NCI-H748 treated with DMSO at 0.1 percent for 48 hours (cell line): ENCODE measurements around the gene CENPP.

ENCODE experiments used
- DNase-seq: peaks from one replicate; lab custom pipeline; 2025; lab: John Stamatoyannopoulos, UW

The CENPP gene

GRCh38 chr9:92313624-92314012 is 12.1 kb upstream of the CENPP start:
- no peak for DNase-seq

DNA sequence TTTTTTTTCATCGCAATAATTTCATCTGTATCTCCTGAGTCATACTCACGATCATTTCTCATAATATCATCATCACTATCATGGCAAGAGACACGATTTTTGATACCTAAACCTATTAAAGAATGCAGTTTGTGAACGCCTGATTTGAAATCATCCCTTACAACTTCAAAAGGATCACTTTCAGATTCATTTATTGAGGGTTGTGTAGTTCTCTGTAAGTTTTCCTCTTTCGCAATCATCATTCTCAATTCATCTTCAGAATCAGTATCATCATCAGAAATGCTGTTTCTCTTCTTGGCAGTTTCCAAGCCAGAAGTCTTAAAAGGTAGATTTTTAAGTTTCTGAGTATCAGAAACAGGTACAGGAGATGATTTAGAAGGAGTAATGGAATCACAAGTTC is 10.3 kb upstream of the CENPP start:
- no peak for DNase-seq

- no peak for DNase-seq
Measured at GRCh38 chr9:92324431-92324830, 1.3 kb upstream of the CENPP start.

- no peak for DNase-seq
Measured at GRCh38 chr9:92324889-92325268, 874 bp upstream of the CENPP start.

- DNase-seq: no peak
Measured at GRCh38 chr9:92325991-92326500, 293 bp downstream of the CENPP start.

GRCh38 chr9:92327283-92327850 is 1.6 kb downstream of the CENPP start:
- DNase-seq: no peak

GRCh38 chr9:92328225-92328624 is 2.5 kb downstream of the CENPP start:
- DNase-seq: peak; percentile 14

DNA sequence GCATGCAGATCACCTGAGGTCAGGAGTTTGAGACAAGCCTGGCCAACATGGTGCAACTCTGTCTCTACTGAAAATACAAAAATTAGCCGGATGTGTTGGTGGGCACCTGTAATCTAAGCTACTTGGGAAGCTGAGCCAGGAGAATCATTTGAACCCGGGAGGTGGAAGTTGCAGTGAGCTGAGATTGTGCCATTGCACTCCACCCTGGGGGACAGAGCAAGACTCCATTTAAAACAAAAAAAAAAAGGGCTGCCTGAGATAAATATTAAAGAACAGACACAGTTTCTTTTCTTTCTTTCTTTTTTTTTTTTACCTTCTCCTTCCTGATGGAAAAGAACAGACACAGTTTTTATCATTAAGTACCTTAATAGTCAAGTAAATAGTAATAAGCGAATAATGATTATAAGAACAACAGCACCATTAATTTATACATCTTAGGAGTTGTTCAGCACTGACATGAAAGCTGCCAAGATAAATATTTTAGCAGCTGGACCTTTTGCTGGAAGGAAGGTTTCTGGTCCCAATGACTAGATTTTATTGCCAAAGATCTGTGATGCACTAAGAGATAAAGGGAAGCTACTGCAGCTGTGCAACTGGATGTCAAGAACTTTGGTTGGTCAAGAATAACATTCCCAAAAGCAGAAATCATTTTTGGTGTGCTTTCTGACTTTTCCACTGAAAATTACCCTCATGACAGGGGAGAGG is 7.0 kb downstream of the CENPP start:
- no peak for DNase-seq

DNA sequence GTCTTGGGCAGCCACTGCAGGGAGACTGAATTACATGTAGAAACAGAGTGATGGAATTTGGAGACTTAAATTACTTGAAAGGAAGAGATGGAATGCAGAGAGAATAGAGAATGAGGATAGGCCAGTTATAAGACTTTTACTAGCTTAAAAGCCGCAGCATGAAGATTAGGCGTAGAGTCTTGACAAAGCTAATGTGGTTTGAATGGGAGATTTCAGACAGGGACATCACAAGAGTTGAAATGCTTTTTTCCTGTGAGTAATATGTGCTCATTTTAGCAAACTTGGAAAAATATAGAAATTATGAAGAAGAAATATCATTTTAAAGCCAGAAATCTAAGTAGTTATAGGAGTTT is 7.5 kb downstream of the CENPP start:
- DNase-seq: no peak

- DNase-seq: no peak
Measured at GRCh38 chr9:92341578-92341977, 15.8 kb downstream of the CENPP start.

- DNase-seq: no peak
Measured at GRCh38 chr9:92342825-92343488, 17.2 kb downstream of the CENPP start.

DNA sequence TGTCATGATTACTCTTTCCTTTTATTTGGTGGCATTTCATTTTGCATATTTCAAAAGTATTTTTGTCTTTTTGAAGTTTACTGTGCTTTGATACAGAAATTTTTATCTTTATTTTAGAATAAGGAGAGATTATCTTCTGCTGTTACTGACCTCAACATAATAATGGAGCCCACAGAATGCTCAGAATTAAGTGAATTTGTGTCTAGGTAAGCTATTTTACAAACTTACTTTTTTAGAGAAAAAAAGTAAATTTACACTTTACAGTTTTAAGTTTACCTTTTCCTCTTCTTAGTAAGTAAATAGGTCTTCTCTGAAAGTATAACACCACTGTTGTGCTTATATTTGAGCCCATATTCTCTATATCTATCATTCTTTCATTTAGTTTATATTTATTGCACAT is 19.8 kb downstream of the CENPP start:
- DNase-seq: no peak

- DNase-seq: no peak
Measured at GRCh38 chr9:92349771-92350739, 24.3 kb downstream of the CENPP start.

DNA sequence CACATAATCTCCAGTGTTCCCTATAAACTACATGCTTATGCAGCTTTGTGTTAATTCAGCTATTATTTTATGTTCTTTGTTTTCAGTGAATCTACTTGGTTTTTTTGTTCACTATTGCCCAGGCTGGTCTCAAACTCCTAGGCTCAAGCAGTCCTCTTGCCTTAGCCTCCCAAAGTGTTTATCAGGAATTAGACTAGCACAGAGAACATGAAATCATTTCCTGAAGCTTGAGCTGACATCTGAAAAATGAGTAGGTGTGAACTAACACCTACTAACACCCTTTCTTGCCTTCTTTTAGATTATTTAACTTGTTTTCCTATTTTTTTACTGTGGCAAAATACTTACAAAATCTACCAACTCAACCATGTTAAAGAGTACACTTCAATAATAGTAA is 25.0 kb downstream of the CENPP start:
- no peak for DNase-seq

DNA sequence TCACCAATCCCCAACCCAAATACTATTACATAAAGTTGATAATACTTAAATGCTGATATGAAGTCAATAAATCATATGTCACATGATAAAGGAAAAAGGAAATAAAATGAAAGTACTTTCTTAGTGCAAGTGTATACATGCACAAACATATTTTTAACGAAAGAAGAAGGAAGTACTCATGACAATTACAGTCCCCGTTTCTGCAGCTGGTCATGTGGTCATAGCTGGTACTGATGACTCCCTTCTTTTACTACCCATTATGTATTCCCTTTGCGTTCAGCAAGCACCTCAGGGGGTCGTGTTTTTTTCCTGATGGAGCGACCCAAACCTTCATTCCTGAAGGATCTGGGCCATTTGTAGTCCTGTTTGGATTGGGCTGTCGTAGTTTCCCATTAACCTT is 27.3 kb downstream of the CENPP start:
- no peak for DNase-seq

DNA sequence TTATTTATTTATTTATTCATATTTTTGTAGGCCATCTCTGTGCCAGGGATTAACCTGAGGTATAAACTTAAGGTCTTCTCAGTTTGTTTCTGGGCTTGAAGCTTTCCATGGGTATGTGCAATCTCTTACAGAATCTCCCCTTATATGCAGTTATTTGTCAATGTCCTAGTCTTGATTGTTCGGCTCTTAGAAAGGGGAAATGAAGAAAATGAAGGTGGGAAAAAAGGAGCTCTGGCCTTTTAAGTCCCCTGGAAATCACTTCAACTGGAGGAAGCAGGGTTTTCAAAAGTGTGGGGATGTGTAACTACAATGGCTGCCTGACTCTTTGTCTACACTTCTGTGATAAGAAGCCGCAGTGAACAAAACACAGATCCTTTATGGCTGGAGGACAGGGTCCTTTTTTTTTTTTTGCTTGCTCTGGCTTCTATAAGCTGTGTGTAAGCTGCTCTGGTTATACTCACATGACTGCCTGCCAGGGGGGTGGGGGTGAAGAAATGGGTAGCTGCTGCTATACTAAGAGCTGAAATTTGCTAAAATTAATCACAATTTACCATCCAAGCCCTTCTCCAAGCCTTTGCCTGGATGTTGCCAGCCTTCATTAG is 33.7 kb downstream of the CENPP start:
- no peak for DNase-seq

DNA sequence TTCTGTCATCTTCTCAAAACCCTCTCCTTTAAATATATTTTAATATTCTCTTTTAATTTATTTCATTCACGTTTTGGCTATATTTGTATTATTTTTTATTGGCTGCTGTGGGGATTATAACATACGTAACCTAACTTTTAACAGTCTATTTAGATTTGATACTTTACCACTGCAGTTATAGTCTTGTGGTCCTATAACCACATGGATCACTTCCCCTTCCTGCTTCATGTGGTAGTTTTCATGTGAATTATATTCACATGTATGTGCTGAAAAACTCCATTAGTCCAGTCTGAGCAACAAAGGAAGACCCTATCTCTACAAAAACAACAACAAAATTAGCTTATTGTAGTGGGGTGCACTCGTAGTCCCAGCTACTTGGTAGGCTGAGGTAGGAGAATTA is 34.3 kb downstream of the CENPP start:
- DNase-seq: no peak

GRCh38 chr9:92369075-92369474 is 43.3 kb downstream of the CENPP start:
- DNase-seq: no peak

DNA sequence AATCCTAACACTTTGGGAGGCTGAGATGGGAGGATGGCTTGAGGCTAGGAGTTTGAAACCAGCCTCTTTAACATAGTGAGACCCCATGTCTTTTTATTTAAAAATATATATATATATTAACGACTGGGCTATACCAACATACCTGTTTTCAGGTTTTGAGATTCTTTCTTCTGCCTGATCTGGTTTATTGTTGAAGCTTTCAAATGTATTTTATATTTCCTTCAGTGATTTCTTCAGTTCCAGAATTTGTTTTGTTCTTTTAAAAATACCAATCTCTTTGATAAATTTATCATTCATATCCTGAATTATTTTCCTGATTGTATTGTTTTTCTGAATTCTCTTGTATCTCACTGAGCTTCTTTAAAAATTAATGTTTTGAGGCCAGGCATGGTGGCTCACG is 47.4 kb downstream of the CENPP start:
- DNase-seq: no peak

GRCh38 chr9:92377876-92378275 is 52.1 kb downstream of the CENPP start:
- DNase-seq: no peak

GRCh38 chr9:92378865-92379560 is 53.3 kb downstream of the CENPP start:
- no peak for DNase-seq
